NCI-H510A (cell line): Measurements from ENCODE around the gene NOTCH1.

ENCODE experiments used
- DNase-seq: peaks from one replicate; lab custom pipeline; 2025; lab: John Stamatoyannopoulos, UW

NOTCH1 gene

DNA sequence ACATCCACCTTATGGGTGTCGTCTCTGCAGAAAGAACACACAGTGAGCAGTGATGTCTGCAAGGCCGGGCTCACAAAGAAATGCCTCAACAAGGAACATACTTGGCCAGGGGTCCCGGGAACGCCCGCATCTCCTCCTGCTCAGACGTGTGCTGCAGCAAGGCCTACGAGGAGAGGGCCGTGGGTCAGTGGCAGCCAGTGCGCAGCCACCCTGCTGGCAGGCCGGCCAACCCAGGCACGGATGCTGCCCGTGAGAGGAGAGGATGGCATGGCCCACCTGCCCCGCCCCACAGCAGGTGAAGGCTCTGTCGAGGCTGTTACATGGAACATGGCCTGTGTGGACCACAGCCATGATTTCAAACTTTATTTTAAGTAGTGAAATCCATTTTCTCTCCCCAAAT, 82.3 kb downstream of the NOTCH1 start:
- DNase-seq, result no peak

DNA sequence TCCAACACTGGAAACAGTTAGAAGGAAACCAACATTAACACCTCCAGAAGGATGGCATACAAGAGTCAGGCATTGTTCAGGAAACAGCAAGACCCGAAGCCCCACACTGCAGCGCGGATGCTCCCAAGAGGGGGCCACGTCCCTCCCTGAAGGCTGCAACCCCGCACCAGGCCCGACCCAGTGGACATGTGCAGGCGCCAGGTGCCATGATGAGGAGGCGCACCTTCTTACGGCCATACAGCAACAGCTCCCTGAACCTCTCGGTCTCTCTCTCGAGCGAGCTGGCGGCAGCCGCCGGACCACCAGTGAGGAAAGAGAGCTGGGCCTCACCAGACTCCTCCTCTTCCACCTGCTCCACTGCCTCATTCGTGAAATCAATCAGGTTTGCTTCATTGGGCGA, 83.2 kb downstream of the NOTCH1 start:
- no peak for DNase-seq

- no peak for DNase-seq
Observed at GRCh38 chr9:136460772-136461325, 85.0 kb downstream of the NOTCH1 start.

- DNase-seq, result no peak
Observed at GRCh38 chr9:136459425-136459824, 86.4 kb downstream of the NOTCH1 start.

DNA sequence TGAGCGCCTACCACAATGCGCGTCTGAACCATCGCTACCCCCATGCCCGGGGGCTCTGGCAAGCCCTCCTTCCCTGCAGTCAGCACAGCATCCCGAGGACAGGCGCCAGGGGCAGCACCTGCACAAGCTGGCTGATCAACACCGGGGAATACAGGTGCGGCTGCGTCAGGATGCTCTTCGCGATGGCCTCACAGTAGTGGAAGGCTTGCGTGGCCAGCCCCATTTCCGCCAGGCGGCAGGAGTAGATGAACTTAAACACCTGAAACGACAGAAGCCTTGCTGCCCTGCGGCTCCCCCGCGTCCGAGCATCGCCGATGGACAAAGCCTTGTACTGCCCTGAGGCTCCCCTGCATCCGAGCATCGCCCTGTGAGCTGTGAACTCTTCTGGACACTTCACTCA, 88.5 kb downstream of the NOTCH1 start:
- no peak for DNase-seq

DNA sequence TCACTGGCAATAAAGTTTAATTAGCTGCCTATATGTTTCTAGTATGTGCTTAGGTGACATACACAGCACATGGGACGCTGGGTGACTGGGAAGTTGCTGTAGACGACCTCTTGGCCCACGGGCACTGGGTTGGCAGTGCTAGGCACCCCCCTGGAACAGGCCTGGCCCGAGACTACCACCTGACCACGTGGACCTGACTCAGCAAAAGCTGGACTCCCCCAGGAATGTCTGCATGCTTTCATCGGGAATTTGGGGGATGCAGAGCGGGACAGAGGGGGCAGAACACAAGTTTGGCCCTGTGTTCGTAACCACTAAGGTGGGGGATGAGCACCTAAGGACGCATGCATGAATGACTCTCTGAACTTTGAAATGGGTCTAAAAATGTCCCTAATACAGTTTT, 89.6 kb downstream of the NOTCH1 start:
- DNase-seq, result no peak

DNA sequence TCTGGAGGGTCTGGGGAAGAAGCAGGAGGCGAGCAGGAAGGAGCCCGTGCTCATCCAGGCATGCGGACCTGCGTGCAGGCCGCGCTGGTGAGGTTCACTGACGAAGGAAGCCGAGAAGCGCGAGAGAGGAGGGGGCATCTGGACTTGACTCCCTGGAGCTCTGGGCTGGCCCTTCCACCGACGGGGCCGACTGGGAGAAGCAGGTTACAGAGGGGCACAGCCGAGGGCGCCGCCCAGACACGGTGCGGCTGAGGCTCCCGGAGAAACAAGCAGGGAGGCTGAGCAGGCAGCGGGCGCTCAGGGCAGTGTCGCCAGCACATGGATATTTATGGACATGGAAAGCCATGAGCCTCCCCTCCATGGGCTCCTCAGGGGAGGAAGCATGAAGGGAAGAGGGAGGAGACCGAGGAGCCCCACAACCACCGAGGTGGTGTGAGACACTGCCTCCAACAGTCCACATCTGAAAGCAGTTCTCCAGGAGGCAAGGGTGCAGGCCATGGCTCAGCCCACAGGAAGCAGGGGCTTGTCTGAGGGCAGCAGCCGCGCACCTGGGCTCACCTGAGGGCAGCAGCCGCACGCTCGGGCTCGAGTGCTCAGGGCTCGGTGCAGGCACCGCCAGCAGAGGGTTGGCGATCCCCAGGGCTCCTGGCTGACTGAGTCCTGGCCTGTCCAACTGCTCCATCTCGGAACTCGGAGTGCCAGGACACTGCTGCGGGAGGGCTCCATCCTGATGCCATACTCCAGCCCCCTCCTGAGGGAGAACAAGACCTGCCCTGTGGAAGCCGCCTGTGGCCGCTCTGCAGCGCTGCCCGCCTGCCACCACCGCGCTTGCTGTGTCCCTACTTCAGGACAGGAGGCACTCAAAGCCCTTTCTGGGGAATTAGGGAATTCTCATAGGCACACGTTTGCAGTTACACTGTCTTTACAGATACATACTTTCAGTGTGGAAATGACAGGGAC, 90.5 kb downstream of the NOTCH1 start:
- DNase-seq, result no peak

- DNase-seq, result no peak
Observed at GRCh38 chr9:136454026-136454796, 91.6 kb downstream of the NOTCH1 start.

- no peak for DNase-seq
Observed at GRCh38 chr9:136453326-136453725, 92.5 kb downstream of the NOTCH1 start.

DNA sequence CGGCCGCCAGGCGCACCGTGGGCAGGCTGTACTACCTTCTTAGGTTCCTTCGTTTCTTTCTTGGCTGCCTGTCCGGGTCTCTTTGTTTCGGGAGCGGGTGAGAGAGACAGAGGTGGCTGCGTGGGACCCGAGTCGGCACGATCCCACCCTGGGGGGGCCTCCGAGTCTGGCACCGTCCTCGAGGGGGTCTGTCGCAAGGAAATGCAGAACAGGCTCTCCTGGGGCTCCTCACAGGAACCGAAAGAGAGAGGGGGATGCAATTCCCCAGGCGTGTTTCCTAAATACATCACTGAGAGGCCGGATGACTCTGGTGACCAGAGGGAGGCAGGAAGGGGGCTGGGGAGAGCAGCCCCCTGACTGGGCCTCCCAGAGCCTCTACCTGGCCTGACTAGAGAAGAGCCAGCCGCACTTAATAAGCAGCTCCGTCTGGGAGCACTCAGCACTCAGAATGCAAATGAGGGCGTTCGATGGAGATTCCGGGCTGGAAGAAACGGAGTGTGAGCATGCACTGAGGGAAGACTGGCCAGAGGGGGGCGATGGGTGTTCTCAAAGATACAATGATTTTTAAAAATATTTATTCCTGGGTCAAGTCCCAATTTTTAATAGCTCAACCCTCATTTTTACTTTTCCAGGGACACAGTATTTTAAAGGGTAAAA, 94.5 kb downstream of the NOTCH1 start:
- no peak for DNase-seq

- no peak for DNase-seq
Observed at GRCh38 chr9:136448655-136449054, 97.2 kb downstream of the NOTCH1 start.

- no peak for DNase-seq
Observed at GRCh38 chr9:136447173-136447778, 98.6 kb downstream of the NOTCH1 start.

DNA sequence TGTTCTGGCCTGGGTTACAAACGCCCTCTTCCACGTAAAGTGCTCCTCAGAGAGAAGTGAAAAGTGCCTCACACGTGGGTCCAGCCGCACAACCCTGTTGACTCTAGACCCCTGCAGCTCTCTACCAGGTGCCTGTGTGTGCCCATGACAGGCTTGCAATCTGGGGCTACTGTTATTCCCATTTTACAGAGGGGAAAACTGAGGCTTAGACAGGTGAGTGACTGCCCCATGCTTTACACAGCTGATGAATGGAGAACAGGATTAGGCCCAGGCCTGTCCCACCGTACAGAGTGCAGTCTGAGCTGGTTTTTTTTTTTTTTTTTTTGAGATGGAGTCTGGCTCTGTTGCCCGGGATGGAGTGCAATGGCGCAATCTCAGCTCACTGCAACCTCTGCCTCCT, 100.0 kb downstream of the NOTCH1 start:
- DNase-seq, result no peak
